ENCODE data around the gene TNFRSF12A.
"Not testable (repeated sequence)": the region's sequence is repeated elsewhere in the genome, so short reads cannot be mapped to it uniquely, and the experiment has no call there.

TNFRSF12A gene

DNA sequence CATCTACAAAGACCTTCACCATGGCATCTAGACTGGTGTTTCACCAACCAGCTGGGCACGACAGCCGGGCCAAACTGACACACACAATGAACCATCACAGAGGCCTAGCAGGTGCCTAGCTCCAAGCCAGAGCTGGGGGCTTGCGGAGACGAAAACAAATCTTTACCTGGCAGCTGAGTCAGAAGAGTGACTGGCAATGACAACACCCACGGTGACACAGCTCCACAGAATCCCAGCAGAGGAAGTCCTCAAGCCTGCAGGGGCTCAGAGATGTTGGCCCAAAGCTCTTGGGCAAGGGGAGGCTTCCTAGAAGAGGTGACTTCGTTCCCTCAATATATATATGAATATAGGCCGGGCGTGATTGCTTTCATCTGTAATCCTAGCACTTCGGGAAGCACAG is 31.3 kb downstream of the TNFRSF12A start:
- no peak for DNase-seq

DNA sequence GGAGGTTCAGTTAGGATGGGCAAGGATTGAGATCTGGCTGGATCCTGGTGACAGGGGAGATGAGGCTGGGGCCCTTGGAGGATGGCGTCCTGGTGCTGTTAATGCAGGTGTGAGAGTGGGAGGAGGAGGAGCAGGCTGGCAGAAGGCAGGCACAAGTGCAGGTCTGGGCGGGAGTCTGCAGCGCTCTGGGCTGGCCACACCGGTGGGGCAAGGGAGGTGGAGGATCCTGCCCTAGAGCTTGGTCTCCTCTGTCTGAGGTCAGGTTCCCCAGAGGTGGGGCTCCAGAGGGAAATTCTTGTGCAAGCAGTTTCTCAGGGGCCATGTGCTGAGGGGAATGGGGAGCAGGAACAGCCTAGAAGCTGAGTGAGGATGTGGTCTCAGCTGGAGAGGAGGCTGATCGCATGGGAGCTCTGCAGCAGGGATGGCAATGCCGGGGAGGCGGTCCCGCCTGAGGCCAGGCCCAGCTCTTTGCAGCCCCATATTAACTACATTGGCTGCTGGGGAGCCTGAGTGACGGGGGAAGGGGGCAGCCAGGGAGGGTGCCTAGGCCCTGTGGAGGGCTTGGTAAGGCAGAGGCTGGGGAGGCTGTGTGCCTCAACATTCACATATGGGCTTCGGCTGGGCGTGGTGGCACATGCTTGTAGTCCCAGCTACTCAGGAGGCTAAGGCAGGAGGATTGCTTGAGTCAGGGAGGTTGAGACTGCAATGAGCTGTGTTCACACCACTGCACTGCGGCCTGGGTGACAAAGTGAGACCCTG is 32.6 kb downstream of the TNFRSF12A start:
- DNase-seq: not testable (repeated sequence)

DNA sequence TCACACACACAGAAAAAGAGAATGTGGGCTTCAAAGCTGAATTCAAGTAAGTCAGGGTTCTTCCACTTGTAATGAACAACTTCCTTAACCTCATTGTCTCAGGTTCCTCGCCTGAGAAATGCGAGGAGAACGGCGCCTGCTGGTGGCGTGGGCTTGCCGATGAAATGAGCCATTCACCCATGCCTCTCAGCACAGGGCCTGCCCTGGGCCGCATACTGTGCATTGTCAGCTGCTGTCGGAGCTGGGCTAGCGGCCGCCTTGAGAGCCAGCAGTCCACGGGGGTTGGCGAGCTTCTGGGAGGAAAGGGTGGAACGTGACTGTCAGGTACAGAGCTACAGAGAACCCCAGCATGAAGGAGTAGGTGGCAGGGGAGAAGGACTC is 33.2 kb downstream of the TNFRSF12A start:
- not testable (repeated sequence) for DNase-seq

DNA sequence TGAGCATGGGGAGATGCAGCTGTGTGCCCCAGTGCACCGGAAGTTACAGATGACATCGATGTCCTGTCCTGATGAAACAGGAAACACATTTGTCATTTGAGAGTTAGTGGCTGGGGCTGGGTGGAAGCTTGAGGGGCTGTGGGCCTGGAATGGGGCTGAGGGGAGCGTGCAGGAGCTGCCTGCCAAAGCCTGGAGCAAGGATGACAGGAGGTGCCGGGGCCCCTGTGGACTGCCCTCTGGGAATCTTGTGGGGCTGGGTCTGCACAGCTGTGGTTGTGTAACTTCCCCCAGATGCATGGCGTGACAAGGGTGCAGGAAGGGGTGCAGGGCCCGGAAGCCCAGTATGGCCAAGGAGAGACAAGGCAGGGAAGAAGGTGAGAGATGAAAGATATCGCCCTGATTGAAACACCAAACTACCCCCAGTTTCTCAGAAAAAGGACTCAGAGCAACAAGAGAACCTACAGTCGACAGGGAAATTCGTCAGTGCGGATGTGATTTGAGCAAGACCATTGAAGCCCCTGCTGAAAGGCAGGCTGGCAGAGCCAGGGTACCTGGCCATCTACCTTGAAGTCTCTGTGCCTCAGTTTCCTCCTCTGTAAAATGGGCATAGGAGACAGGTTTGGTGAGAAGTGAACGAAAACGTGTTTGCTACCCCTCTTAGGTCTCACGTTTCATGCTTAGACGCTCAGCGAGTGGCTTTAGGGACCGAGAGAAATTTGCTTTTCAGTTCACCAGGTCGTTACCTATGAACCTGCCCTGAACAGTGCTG is 35.0 kb downstream of the TNFRSF12A start:
- DNase-seq: no peak

DNA sequence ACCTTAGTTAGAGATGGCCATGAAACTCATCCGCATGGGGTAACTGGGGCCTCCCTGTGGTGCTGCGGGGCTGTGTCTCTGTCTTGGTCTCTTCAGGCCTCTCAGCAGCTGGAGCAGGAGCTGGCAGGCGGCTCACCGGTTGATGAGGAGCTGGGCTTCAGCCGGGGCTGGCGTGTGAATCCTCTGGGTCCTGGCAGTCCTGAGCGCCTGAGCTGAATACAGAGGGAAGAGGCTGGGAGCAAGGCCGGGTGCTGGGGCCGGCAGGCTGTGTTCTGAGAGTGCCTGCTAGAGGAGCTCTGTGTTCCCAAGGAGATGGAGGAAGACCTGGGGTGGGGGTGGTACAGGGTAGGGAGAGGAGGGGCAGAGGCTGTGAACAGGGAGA is 35.6 kb downstream of the TNFRSF12A start:
- DNase-seq: not testable (repeated sequence)

DNA sequence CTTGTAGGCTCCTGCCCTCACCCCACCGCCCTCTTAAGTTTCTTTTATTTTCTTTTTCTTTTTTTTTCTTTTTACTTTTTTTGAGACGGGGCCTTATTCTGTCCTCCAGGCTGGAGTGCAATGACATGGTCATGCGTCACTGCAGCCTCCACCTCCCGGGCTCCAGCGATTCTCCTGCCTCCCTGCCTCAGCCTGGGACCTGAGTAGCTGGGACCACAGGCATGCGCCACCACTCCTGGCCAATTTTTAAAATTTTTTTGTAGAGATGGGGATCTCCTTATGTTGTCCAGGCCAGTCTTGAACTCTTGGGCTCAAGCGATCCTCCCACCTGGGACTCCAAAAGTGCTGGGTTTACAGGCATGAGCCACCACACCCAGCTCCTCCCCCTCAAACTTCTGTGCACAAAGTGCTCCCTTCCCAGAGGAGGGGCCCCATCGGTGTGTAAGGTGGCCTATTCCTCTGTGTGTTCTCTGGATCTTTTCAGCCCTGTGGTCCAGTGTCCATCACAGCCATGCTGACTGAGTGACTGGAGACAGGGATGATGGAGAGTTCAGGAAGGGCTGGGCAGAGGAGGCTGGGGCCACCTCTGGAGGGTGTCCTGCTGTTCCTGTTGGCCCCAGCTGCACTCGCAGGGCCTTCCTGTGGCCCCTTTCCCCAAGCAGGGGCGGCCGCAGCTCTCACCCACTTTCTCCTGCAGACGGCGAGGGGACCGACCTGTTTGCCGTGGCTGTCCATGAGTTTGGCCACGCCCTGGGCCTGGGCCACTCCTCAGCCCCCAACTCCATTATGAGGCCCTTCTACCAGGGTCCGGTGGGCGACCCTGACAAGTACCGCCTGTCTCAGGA is 36.4 kb downstream of the TNFRSF12A start:
- DNase-seq: no peak

DNA sequence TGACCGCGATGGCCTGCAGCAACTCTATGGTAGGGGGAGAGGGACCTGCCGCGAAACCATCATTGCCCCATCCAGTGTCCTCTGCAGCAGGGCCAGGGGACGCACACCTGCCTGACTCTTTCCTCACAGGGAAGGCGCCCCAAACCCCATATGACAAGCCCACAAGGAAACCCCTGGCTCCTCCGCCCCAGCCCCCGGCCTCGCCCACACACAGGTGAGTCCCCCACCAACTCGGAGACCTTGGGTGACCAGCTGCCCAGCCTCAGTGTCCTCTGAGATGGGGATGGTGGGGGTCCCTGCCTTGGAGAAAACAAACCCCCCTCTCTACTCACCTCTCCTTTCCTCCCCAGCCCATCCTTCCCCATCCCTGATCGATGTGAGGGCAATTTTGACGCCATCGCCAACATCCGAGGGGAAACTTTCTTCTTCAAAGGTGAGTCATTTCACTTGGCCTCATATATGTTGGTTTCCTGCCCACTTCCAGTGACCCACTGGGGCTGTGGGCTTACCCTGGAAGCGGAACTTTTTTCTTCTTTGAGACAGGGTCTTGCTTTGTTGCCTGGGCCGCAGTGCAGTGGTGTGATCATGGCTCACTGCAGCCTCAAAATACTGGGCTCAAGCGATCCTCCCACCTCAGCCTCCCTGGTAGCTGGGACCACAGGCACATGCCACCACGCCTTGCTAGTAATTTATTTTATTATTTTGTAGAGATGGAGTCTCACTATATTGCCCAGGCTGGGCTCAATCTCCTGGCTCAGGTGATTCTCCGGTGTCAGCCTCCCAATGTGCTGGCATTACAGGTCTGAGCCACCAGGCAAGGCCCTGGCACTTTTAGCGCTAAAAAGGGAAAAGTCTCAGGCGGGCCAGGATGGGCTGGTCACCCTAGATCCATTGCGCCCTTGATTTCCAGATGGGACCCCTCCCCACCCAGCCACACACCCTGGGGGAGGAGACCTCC is 37.3 kb downstream of the TNFRSF12A start:
- no peak for DNase-seq

DNA sequence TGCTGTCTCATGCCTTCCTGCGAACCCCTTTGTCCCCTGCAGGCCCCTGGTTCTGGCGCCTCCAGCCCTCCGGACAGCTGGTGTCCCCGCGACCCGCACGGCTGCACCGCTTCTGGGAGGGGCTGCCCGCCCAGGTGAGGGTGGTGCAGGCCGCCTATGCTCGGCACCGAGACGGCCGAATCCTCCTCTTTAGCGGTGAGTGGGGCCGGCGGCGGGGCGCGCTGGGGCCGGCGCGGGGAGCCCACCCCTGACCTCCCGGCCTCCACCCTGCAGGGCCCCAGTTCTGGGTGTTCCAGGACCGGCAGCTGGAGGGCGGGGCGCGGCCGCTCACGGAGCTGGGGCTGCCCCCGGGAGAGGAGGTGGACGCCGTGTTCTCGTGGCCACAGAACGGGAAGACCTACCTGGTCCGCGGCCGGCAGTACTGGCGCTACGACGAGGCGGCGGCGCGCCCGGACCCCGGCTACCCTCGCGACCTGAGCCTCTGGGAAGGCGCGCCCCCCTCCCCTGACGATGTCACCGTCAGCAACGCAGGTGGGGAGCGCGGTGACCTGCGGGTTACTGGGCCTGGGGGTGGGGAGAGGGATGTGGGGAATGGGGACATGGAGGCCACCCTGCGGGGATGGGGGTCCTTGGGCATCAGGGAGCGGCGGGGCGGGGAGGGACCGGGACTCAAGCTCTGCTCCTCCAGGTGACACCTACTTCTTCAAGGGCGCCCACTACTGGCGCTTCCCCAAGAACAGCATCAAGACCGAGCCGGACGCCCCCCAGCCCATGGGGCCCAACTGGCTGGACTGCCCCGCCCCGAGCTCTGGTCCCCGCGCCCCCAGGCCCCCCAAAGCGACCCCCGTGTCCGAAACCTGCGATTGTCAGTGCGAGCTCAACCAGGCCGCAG is 38.2 kb downstream of the TNFRSF12A start:
- DNase-seq: peak; percentile 58

DNA sequence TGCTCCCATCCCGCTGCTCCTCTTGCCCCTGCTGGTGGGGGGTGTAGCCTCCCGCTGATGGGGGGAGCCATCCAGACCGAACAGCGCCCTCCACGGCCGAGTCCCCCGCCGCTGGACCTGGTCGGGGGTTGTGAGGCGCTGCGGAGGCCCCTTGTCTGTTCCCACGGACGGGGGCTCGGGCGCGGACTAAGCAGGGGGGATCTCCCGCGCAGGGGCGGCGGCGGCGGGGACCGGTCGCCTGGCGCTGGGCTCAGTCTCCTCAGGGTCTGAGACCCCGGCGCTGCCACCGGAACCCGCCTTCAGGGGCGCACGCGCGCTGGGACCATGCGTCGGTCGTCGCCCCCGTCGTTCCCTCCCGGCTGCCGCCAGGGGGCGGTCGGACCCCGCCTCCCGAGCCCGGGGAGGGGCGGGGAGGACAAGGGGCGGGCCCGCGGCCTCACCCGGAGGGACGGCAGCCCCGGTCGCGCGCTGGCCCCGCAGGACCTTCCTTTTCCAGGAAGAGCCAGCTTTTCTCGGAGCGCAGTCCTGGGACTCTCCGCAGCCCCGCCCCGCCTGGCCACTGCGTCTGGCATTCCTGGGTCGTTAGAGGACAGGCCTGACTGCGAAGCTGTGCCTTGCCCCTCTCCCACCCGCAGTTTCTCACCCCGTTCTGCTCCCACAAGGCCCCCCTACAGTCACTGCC is 39.0 kb downstream of the TNFRSF12A start:
- DNase-seq: peak; percentile 94

DNA sequence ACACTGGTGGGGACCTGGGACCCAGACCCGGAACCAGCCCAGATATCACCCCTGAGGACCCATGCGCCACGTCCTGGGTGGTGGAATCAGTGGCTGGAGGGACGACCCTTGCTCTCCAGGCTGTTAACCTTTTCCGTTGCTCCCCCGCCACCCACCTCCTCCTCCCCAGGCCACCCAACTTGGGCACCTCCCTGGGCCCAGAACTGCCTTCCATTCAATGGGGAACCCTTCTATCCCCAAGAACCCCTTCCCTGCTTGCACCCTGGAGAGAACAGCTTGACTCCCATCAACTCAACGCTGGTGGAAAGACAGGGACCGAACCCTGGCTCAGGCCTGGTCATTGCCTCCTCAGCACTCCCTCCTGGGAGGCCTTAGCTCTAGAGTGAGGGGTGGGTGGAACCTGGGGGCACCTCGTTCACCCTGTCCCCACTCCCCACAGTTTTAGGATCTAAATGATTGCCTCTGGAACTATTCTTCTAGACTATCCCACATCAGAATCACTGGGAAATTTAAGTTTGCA is 39.6 kb downstream of the TNFRSF12A start:
- no peak for DNase-seq

DNA sequence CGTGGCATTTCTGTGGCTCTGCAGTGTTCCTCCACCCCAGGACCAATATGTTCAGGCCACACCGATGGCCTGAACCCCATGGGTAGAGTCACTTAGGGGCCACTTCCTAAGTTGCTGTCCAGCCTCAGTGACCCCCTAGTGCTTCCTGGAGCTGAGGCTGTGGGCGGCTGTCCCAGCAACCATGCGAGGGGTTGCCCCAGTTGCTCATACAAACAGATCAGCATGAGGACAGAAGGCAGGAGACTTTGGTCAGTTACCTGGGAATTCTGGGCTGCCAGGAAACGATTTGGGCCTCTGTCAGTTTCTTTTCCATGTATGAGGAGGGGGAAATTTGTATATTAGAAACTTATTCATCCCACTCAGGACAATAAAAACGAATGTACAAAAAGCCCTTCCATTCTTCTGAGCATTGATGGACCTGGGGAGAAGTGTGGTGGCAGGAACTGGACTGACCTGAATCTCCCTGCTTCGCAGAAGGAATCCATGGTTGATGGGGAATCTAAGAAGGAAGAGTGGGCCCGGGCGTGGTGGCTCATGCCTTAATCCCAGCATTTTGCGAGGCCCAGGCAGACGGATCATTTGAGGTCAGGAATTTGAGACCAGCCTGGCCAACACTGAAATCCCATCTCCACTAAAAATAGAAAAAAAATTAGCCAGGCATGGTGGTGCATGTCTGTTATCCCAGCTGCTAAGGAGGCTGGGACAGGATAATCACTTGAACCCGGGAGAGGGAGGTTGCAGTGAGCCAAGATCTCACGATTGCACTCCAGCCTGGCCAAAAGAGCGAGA is 40.4 kb downstream of the TNFRSF12A start:
- no peak for DNase-seq

DNA sequence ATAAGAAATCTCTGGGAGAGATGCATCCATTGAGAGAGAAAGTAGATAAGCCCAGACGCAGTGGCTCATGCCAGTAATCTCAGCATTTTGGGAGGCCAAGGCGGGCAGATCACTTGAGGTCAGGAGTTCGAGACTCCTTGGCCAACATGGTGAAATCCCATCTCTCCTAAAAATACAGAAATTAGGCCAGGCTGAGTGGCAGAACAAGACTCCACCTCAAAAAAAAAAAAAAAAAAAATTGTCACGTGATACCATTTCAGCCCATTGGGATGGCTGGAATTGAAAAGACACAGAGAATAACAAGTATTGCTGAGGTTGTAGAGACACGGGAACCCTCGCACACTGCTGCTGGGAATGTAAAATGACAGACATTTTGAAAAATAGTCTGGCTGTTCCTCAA is 42.4 kb downstream of the TNFRSF12A start:
- no peak for DNase-seq

DNA sequence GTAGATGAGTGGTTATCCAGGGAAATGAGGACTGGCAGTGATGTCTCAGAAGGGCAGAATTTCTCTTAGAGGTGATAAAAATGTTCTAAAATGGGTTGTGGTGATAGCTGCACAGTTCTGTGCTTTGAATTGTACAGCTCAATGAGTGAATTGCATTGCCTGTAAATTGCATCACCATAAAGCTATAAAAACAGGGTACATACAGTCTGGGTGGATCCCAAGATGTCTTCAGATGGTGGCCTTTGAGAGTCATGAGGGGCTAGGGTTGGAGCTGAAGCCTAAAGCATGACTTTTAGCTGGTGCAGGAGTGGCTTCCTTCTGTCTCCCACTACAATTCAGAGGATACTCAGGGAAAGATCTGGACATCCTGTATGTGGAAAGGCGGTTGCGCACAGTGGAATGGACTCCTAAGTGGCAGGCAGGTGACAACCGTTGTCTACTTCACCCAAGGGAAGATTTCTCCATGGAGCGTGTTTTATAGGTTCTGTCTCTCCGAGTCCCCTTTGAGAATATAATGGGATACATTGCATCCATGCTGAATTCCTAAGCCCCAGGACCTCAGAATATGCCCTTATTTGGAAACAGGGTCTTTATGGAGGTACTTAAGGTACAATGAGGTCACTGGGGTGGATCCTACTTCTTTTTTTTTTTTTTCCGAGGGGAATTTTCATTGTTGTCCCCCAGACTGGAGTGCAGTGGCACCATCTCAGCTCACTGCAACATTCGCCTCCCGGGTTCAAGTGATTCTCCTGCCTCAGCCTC is 43.6 kb downstream of the TNFRSF12A start:
- DNase-seq: no peak

DNA sequence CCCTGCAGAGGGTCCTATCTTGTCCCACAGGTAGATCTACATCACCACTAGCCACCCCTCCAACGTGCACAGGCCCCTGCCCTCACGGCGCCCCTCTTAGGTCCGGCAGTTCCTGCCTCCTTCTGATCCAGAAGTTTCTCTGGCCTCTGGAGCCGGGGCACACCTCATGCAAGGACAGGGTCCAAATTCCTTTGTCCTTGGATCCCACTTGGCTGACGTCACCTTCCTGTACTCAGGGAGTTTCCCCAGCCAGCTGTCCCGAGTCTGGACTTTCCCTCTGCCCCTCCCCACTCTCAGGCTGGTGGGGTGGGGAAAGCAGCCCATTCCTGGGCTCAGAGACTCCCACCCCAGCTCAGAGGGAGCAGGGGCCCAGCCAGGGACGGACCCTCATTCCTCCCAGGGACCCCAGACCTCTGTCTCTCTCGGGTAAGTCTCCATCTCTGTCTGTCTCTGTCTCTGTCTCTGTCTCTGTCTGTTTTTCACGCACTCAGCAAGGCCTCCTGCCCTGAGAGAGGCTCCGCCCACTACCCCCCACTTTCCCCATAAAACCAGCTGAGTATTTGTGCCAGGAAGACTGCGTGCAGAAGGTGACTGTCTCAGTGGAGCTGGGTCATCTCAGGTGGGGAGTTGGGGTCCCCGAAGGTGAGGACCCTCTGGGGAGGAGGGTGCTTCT is 45.0 kb downstream of the TNFRSF12A start, which contains the start of gene IL32:
Gene IL32, plus strand, starts transcription at position 572 of the 673 bp plus-strand sequence. CDS start 172 bp downstream, outside the sequence.
- no peak for DNase-seq

DNA sequence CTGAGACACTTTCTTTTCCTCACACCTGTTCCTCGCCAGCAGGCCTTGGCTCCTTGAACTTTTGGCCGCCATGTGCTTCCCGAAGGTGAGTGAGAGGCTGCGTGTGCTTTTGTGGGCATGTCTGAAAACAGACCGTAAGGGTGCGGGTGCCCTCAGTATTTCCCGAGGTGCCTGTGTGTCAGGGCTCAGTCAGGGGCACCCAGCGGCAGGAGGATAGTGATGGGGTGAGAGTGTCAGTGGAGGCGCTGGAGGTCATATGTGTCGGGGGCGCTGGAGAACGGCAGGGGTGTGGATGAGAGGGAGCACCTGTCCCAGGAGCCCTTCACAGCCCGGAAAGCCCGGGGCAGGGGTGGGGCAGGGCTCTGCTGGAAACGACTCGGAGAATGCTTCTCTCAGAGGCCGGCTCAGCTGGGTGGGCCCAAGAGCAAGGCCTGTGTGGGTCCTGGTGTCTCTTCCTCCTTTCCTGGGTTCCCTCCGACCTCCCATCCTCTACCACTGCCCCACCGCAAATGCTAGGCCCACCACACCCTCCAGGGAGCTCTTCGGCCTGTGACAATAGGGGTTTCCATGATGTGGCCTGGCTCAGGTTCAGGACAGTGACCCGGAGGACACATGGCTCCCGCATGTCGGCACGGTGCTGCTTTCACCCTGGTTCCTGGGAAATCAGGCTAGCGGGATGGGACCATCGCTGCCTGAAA is 45.7 kb downstream of the TNFRSF12A start:
- DNase-seq: no peak

DNA sequence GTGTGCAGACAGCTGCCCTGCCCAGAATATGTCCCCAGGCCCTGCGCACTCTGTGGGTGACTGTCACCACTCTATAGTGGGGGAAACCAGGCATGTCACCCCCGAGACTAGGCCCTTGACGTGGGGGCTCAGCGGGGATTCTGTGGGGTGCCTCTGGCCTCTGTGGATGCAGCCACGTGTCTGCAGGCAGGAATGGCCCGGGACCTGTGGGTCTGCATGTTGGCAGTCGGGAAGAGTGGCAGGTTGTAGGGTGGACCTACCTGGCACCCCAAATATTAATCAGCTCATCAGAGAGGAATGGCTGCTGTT is 46.2 kb downstream of the TNFRSF12A start:
- no peak for DNase-seq

DNA sequence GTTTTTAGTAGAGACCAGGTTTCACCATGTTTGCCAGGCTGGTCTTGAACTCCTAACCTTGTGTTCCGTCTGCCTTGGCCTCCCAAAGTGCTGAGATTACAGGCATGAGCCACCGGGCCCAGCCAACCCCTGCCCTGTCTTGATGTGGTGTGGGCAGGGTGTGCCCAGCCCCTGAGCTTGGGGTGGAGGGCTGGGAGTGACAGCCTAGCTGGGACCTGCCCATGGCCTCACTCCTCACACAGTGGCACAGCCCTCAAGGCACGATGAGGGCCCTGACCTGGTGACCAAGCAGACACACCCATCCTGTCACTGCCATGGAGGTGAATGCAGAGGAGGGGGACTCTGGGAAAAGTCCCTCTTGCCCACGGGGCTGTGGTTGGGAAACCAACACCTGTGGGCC is 48.3 kb downstream of the TNFRSF12A start:
- DNase-seq: no peak
